Measurements from ENCODE around the gene C3orf33. TPM values are rescaled to one million over a fixed set of nuclear protein-coding genes. Genes with fewer than 3 reads are reported as not detected.

Gene C3orf33
- total RNA-seq, 1 donor from 2014 or later, result 3.9 TPM

GRCh38 chr3:155737844-155738460, 68.1 kb downstream of the C3orf33 start:
- no peaks in the 10 kb centered on the region for H3K36me3 Mint-ChIP-seq (ENCODE audit: unreplicated experiment)
- H3K4me3 Mint-ChIP-seq (ENCODE audit: unreplicated experiment), result no peak overlapping the region
- no peaks in the 10 kb centered on the region for H3K9me3 Mint-ChIP-seq (ENCODE audit: unreplicated experiment)
- H3K4me1 Mint-ChIP-seq (ENCODE audit: unreplicated experiment), result peaks cover 4% of the 10 kb centered on the region
- TF ChIP-seq CTCF (IDR thresholded peaks at IDR 0.05), result no peak
- H3K27ac Mint-ChIP-seq (ENCODE audit: unreplicated experiment), result no peak overlapping the region
- no peak for DNase-seq (ENCODE audit: extremely low spot score, unreplicated experiment)
- H3K27me3 Mint-ChIP-seq (ENCODE audit: unreplicated experiment), result peaks cover 61% of the 10 kb centered on the region

- H3K9me3 Mint-ChIP-seq (ENCODE audit: unreplicated experiment), result no peaks in the 10 kb centered on the region
- H3K27me3 Mint-ChIP-seq (ENCODE audit: unreplicated experiment), result peaks cover 51% of the 10 kb centered on the region
- peaks cover 4% of the 10 kb centered on the region for H3K4me1 Mint-ChIP-seq (ENCODE audit: unreplicated experiment)
- no peak overlapping the region for H3K27ac Mint-ChIP-seq (ENCODE audit: unreplicated experiment)
- H3K4me3 Mint-ChIP-seq (ENCODE audit: unreplicated experiment), result no peak overlapping the region
- DNase-seq (ENCODE audit: extremely low spot score, unreplicated experiment), result no peak
- H3K36me3 Mint-ChIP-seq (ENCODE audit: unreplicated experiment), result no peaks in the 10 kb centered on the region
- no peak for TF ChIP-seq CTCF (IDR thresholded peaks at IDR 0.05)
These were observed 69.7 kb downstream of the C3orf33 start for GRCh38 chr3:155736381-155736780.

DNA sequence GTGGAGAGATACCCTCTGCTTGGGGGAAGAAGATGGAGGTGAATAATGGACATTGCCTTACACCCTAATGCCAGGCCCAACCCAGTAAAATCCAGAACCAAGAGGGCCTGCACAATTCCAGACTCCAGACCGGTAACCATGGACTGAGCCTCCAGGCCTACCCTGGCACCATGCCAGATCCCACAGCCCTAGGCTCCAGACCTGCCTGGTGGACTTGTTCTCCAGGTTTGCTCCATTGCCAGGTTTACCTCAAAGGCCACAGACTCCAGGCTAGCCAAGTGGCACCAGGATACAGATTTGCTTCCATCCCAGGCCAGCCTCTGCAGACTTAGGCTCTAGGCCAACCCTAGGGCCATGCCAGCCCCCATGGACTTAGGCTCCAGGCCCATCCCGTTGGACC, 75.2 kb downstream of the C3orf33 start:
- H3K9me3 Mint-ChIP-seq (ENCODE audit: unreplicated experiment), result no peaks in the 10 kb centered on the region
- no peak for TF ChIP-seq CTCF (IDR thresholded peaks at IDR 0.05)
- no peak for DNase-seq (ENCODE audit: extremely low spot score, unreplicated experiment)
- H3K4me3 Mint-ChIP-seq (ENCODE audit: unreplicated experiment), result no peak overlapping the region
- no peaks in the 10 kb centered on the region for H3K36me3 Mint-ChIP-seq (ENCODE audit: unreplicated experiment)
- H3K4me1 Mint-ChIP-seq (ENCODE audit: unreplicated experiment), result no peaks in the 10 kb centered on the region
- peaks cover 36% of the 10 kb centered on the region for H3K27me3 Mint-ChIP-seq (ENCODE audit: unreplicated experiment)
- H3K27ac Mint-ChIP-seq (ENCODE audit: unreplicated experiment), result no peak overlapping the region

- no peak for DNase-seq (ENCODE audit: extremely low spot score, unreplicated experiment)
- Mint-ChIP-seq H3K27me3 (ENCODE audit: unreplicated experiment) (peaks cover 39% of the 10 kb centered on the region), H3K4me3 (ENCODE audit: unreplicated experiment) (no peak overlapping the region), H3K27ac (ENCODE audit: unreplicated experiment) (no peak overlapping the region), H3K9me3 (ENCODE audit: unreplicated experiment) (no peaks in the 10 kb centered on the region), H3K36me3 (ENCODE audit: unreplicated experiment) (no peaks in the 10 kb centered on the region), H3K4me1 (ENCODE audit: unreplicated experiment) (no peaks in the 10 kb centered on the region)
- no peak for TF ChIP-seq CTCF (IDR thresholded peaks at IDR 0.05)
These were observed 78.2 kb downstream of the C3orf33 start for GRCh38 chr3:155727836-155728235.

DNA sequence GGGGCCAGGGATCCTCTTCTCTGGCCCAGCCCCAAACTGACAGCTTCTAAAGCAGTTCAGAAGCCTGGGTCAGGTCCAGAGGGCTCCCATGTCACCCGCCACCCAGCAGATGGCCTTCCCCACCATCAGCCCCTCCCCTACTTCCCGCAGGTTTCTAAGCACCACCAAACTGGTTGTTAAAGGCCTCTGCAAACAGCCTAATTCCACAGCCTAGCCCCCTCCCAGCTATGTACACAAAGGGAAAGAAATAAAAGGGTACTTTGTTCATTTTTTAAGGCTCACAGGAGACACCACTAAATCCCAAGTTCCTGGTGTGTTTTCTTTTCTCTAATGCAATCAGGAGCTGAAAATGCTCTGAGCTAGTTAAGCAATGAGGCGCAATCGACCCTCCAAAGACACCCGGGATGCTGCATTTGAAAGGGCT, 91.8 kb downstream of the C3orf33 start:
- TF ChIP-seq CTCF (IDR thresholded peaks at IDR 0.05), result no peak
- no peaks in the 10 kb centered on the region for H3K4me1 Mint-ChIP-seq (ENCODE audit: unreplicated experiment)
- no peak overlapping the region for H3K4me3 Mint-ChIP-seq (ENCODE audit: unreplicated experiment)
- H3K27ac Mint-ChIP-seq (ENCODE audit: unreplicated experiment), result no peak overlapping the region
- H3K27me3 Mint-ChIP-seq (ENCODE audit: unreplicated experiment), result no peaks in the 10 kb centered on the region
- peaks cover 9% of the 10 kb centered on the region for H3K9me3 Mint-ChIP-seq (ENCODE audit: unreplicated experiment)
- H3K36me3 Mint-ChIP-seq (ENCODE audit: unreplicated experiment), result no peaks in the 10 kb centered on the region
- DNase-seq (ENCODE audit: extremely low spot score, unreplicated experiment), result no peak

Other genes starting within 250 kb of the C3orf33 start
- gene PLCH1, start 61.2 kb downstream of the C3orf33 start, total RNA-seq, result not detected in 2 replicates
- 30.6 and 31.7 TPM in 2 replicates for gene SLC33A1, start 48.1 kb upstream of the C3orf33 start, total RNA-seq
- gene GMPS, start 64.4 kb upstream of the C3orf33 start, total RNA-seq, result 60.8 and 61.6 TPM in 2 replicates

All from osteocyte (in vitro differentiated cells).